NB4 (cell line): ENCODE data around the gene IFNA5.

Source experiments
- DNase-seq: peaks from one replicate; pipeline ENCODE4 v3.0.0; 2010; ENCODE audit warnings: low read depth
- H3K4me3 ChIP-seq: one replicate; pipeline ENCODE4 v1.5.1; 2011; ENCODE audit warnings: mild to moderate bottlenecking, low read depth, low read length, moderate library complexity
- MYC ChIP-seq: IDR thresholded peaks from 2 replicates; pipeline ENCODE4 v1.6.1; 2011; ENCODE audit warnings: low read depth, low read length
- POLR2A ChIP-seq: IDR thresholded peaks from 2 replicates; pipeline ENCODE4 v1.6.1; 2011; ENCODE audit warnings: mild to moderate bottlenecking; ENCODE audit not compliant: insufficient read length; ENCODE audit errors: extremely low read depth
- TF ChIP-seq, protein P1 (sequence below): IDR thresholded peaks from 2 replicates; pipeline ENCODE4 v1.6.1; 2011; ENCODE audit warnings: low read depth, low read length
- TF ChIP-seq, protein P2 (sequence below): IDR thresholded peaks from one replicate; pipeline ENCODE4 v1.5.1; 2012; ENCODE audit warnings: low read depth, low read length

The IFNA5 gene

DNA sequence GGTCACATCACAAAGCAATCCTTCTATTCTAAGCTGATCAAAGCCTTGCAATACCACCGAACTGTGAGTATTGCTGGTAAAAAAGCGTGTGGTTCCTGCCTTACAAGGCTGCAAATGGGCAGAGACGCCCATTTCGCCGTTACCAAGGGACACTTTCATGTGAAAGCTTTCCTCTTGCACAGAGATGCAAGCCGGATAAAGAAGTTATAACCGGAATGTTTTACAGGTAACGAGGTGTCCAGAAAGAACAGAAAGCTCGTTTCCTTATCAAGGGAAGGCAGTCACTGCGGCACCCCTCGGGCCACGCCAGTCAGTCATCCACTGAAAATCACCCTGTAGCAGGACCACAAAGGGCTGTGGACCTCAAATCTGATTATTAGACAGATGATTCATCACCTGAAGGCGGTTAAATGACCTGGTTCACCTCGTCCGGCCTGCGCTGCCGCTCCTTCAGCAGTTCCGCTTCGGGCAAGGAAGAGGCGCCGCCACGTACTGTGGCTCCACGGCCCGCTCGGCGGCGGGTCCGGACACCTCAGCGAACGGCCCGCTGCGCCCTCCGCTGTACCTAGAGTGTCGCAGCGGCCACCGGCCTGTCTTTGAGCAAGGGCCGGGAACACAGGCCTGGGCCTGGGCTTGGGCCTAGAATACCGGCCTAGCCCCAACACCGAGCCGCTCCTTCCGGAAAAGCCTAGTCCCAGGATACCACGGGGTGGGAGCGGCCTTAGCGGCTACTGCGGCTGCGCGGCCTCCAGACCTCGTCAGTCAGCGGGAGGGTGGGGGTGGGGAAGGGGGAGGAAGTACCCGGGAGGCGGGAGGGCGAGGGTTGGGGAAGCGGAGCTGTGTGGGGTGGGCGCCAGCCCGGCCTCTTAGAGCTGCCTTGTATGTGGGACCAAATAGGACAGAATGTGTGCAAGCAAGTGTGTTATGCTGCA, 29.9 kb upstream of the IFNA5 start, which contains the start of gene KLHL9:
KLHL9 (minus strand) TSS at position 704 of the 932 bp plus-strand sequence; CDS start at position 159, 545 bp downstream.
- peak within 1 kb of the TSS; percentile 88 for H3K4me3 ChIP-seq
- DNase-seq, result peak; percentile 98
- TF ChIP-seq, protein P1, sequence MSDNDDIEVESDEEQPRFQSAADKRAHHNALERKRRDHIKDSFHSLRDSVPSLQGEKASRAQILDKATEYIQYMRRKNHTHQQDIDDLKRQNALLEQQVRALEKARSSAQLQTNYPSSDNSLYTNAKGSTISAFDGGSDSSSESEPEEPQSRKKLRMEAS, result peak; percentile 51
- TF ChIP-seq, protein P2, sequence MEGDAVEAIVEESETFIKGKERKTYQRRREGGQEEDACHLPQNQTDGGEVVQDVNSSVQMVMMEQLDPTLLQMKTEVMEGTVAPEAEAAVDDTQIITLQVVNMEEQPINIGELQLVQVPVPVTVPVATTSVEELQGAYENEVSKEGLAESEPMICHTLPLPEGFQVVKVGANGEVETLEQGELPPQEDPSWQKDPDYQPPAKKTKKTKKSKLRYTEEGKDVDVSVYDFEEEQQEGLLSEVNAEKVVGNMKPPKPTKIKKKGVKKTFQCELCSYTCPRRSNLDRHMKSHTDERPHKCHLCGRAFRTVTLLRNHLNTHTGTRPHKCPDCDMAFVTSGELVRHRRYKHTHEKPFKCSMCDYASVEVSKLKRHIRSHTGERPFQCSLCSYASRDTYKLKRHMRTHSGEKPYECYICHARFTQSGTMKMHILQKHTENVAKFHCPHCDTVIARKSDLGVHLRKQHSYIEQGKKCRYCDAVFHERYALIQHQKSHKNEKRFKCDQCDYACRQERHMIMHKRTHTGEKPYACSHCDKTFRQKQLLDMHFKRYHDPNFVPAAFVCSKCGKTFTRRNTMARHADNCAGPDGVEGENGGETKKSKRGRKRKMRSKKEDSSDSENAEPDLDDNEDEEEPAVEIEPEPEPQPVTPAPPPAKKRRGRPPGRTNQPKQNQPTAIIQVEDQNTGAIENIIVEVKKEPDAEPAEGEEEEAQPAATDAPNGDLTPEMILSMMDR, result no peak
- TF ChIP-seq MYC, result peak; percentile 59
- TF ChIP-seq POLR2A, result peak; percentile 92

GRCh38 chr9:21333226-21333625, 28.1 kb upstream of the IFNA5 start:
- H3K4me3 ChIP-seq, result peak overlapping the region; percentile 88

DNA sequence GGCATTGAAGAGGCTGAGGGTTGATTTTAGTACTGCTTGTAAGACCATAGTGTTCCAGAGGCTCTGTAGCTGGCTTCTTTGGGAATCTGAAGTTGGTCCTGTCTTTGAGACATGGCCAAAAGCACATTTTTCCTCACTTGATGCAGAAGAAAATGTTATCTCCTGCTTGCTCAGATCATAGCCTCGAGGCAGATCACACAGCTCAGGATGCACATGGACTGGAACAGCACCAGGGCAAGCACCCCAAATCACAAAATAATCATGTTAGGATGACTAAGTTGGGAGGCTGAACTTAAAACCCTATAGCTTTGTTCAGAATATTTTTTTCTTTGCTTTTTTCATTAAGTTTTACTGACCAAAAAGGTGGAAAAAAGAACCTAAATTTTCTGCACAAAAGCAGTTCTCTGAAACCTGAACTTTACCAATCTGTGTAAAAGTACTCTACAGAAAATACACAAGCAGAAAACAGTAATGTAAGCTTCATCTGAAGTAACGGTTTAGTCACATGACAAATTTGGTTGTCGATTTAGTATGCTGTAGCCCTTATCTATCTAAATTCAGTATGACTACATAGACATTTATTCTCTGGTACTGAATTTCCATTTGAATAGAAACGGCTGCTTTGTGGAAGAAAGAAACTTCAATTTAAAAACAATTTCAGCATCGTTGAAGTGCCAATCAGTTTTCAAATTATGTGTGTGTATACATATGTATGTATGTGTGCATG, 26.7 kb upstream of the IFNA5 start:
- TF ChIP-seq POLR2A, result no peak
- TF ChIP-seq, protein P2, result no peak
- TF ChIP-seq, protein P1, result no peak
- no peak for TF ChIP-seq MYC
- peak overlapping the region; percentile 88 for H3K4me3 ChIP-seq
- no peak for DNase-seq

More at GRCh38 chr9:21333226-21333625, 28.1 kb upstream of the IFNA5 start:
- TF ChIP-seq, protein P1, result no peak
- TF ChIP-seq POLR2A (no peak), MYC (no peak)
- TF ChIP-seq, protein P2, result no peak
- DNase-seq, result no peak

GRCh38 chr9:21326526-21327139, 21.5 kb upstream of the IFNA5 start:
- no peak overlapping the region for H3K4me3 ChIP-seq
- TF ChIP-seq, protein P1, result no peak
- TF ChIP-seq, protein P2, result peak; percentile 58
- no peak for TF ChIP-seq POLR2A
- DNase-seq, result peak; percentile 76

DNA sequence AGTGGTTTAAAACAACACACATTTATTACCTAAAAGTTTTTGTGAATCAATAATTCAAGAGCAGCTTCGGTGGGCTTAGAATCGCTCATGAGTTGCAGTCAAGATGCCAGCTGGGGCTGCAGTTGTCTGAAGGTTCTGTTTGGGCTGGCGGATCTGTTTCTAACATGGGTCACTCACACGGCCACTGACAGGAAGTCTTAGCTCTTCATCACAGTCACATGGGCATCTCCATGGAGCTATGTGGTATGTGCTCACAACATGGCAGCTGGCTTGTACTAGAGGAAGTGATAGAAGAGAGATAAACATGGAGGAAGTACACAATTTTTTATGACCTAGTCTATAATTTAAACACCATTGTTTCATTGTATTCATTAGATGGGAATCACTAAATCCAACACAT, 18.9 kb upstream of the IFNA5 start:
- H3K4me3 ChIP-seq, result no peak overlapping the region
- no peak for TF ChIP-seq POLR2A
- no peak for TF ChIP-seq MYC
- TF ChIP-seq, protein P1, result peak; percentile 34; the same call in 1 of the 2 replicates
- TF ChIP-seq, protein P2, result no peak
- DNase-seq, result peak; percentile 31
